Body of pancreas (tissue), 4 donors: ENCODE results near the gene RIPK1. TPM values are rescaled to one million over a fixed set of nuclear protein-coding genes. Genes with fewer than 3 reads are reported as not detected.

Source experiments
- ATAC-seq: fragments of 150-250 bp; one replicate; pipeline ENCODE4 v1.9.1; 2016
- DNase-seq, 4 donors: peaks; one replicate each; pipeline ENCODE4 v3.0.0-alpha.2; 2019
- H3K27ac ChIP-seq, 4 donors: fragments of 200-600 bp; sonication (generic); 1 replicate in 3 of 4; 2 replicates in 1 of 4; pipeline versions ENCODE4 v1.5.1 to v1.6.1; 2016 to 2019; ENCODE audit warnings: mild to moderate bottlenecking in 1 of 4, mixed read lengths in 1 of 4, moderate library complexity in 1 of 4
- H3K27me3 ChIP-seq, 2 donors: fragments of 200-600 bp; sonication (generic); one replicate each; pipeline ENCODE4 v1.6.0; 2016; ENCODE audit warnings: mild to moderate bottlenecking in 1 of 2
- H3K36me3 ChIP-seq, 2 donors: fragments of 200-600 bp; sonication (generic); replicated peaks in 1 of 2; 2 replicates each; pipeline ENCODE4 v1.5.1; 2016; ENCODE audit warnings: low read depth in 2 of 2; ENCODE audit not compliant: insufficient read depth in 1 of 2
- H3K4me1 ChIP-seq: fragments of 200-600 bp; sonication (generic); one replicate; pipeline ENCODE4 v1.6.0; 2016
- H3K4me3 ChIP-seq, 2 donors: fragments of 200-600 bp; sonication (generic); 1 replicate in 1 of 2; 2 replicates in 1 of 2; pipeline ENCODE4 v1.5.1; 2016 to 2019
- H3K9me3 ChIP-seq, 3 donors: fragments of 200-600 bp; sonication (generic); 1 replicate in 2 of 3; 2 replicates in 1 of 3; pipeline ENCODE4 v1.5.1; 2016
- POLR2A ChIP-seq, 3 donors: fragments of 450-650 bp; IDR thresholded peaks; one replicate each; pipeline ENCODE4 v1.6.1; 2016; ENCODE audit warnings: antibody characterized with exemption in 3 of 3, mild to moderate bottlenecking in 2 of 3
- WGBS, 2 donors: methylation state at CpG; one replicate each; pipeline ENCODE4 v1.1.5; 2017; 5-methylcytosine and 5-hydroxymethylcytosine counted together
- intact Hi-C: fragments of 100-400 bp; cut with DNase I; formaldehyde crosslinking; loops from one replicate; pipeline ENCODE4 v1.15.1; 2023
- total RNA-seq, 2 donors: library from RNA; depleted of rRNA; stranded (reverse); fragments of >200 nt; gene quantifications; one replicate each; pipeline ENCODE4 v1.1.0, GENCODE V29; 2016
- TF ChIP-seq, protein P1 (sequence below), 7 experiments: fragments of 450-650 bp in 4 of 7; fragments of 200-600 bp in 3 of 7; sonication (generic) in 3 of 7; IDR thresholded peaks; one replicate each; pipeline ENCODE4 v1.5.1; 2016 to 2019; ENCODE audit warnings: antibody characterized with exemption in 7 of 7

Gene RIPK1
- total RNA-seq, 2 donors from 2014 or later = 11.4 to 14.2 TPM

DNA sequence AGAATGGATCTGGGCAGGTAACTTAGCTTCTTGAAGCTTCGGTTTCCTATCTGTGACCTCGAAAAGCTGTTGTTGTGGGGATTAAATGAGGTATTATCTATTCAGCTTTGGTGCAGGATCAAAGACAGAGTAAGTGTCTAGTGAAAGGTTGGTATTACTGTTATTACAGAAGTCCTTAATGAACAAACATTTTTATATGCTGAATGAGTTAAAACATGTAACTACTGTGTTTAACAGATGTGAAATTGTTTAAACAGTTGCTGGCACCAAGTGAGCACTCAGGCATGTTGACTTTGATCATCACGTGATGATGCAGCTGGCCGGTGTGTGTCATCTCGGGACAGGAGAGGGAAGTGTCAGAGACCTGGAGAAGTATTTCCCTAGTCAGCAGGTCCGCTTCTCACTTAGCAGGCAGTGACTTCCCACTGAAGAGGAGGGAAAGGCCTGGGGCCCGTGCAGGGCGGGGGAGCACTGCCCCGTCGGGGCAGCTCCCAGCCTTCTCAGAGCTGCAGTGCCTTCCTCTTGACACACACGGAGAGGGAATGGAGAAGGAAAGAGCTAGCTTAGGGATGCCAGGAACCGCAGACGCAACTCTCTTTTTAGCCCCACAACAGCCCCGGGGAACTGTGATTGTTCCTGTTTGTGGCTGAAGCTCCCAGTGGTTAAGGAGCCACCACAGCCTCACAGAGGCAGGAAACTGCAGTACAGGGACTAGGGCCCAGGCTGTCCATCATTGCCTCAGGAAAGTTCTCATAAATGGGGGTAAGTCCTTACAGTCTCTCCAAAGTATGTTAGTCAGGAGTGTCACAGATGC, 71.0 kb downstream of the RIPK1 start:
- Histone ChIP-seq H3K27ac (peak overlapping the region; percentile 58 to 92 (median 89)), H3K4me1 (peaks cover 74% of the 10 kb centered on the region), H3K4me3 (no peak overlapping the region), H3K36me3 (no peaks in the 10 kb centered on the region), H3K27me3 (no peaks in the 10 kb centered on the region), H3K9me3 (no peaks in the 10 kb centered on the region)
- ATAC-seq = peak; percentile 67
- 22 to 41% methylated on average over 14 of the region's 14 CpGs for WGBS, 2 donors
- intact Hi-C loops = no loop called here
- TF ChIP-seq, protein P1, sequence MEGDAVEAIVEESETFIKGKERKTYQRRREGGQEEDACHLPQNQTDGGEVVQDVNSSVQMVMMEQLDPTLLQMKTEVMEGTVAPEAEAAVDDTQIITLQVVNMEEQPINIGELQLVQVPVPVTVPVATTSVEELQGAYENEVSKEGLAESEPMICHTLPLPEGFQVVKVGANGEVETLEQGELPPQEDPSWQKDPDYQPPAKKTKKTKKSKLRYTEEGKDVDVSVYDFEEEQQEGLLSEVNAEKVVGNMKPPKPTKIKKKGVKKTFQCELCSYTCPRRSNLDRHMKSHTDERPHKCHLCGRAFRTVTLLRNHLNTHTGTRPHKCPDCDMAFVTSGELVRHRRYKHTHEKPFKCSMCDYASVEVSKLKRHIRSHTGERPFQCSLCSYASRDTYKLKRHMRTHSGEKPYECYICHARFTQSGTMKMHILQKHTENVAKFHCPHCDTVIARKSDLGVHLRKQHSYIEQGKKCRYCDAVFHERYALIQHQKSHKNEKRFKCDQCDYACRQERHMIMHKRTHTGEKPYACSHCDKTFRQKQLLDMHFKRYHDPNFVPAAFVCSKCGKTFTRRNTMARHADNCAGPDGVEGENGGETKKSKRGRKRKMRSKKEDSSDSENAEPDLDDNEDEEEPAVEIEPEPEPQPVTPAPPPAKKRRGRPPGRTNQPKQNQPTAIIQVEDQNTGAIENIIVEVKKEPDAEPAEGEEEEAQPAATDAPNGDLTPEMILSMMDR (IDR thresholded peaks at IDR 0.05) = no peak
- TF ChIP-seq POLR2A (IDR thresholded peaks at IDR 0.05) = peak in 2 of 3 donors; percentile 39 to 45
- DNase-seq = peak; percentile 77 to 91 (median 85)

DNA sequence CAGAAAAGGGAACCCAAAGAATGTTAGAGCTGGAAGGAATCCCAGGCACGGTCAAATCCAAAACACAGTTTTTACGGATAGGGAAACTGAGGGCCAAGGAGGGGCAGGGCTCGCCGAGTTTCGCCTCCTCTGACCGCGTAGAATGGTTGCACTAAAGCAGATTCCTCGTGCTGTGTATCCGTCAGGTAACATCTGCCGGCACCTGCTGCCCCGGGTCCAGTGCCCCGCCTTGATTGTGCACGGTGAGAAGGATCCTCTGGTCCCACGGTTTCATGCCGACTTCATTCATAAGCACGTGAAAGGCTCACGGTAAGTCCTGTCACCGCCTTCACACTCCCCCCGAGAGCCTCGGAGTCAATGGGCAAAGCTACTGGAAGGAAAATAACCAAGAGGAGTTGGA, 71.9 kb downstream of the RIPK1 start:
- H3K9me3 ChIP-seq = no peaks in the 10 kb centered on the region
- intact Hi-C loops = no loop called here
- H3K36me3 ChIP-seq = no peaks in the 10 kb centered on the region
- H3K27me3 ChIP-seq = no peaks in the 10 kb centered on the region
- TF ChIP-seq, protein P1 (IDR thresholded peaks at IDR 0.05) = no peak
- TF ChIP-seq POLR2A (IDR thresholded peaks at IDR 0.05) = no peak
- peaks cover 65% of the 10 kb centered on the region for H3K4me1 ChIP-seq
- ATAC-seq = no peak
- no peak overlapping the region for H3K4me3 ChIP-seq
- DNase-seq = no peak
- 87 to 89% methylated on average over 20 of the region's 20 CpGs for WGBS, 2 donors
- peak overlapping the region in 3 of 4 donors; percentile 88 to 92 (median 90) for H3K27ac ChIP-seq

DNA sequence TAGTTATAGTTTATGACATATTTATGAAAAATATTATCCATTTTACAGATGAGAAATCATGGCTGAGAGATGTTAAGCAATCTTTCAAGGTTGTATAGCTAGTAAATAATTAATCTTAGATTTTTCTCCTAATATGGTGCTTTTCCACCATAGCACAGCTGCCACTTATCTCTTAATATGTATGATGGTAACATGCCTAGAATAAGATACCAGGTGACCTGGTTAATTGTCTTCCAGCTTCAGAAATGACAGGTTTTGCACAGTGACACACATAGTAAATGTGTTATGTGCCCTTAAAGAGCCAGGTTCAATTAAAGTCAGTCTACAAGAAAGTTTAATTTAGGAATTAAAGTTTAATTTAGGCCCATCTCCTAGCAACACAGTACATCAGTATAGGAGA, 74.2 kb downstream of the RIPK1 start:
- no peak overlapping the region for H3K4me3 ChIP-seq
- peaks cover 42% of the 10 kb centered on the region for H3K4me1 ChIP-seq
- intact Hi-C loops = no loop called here
- H3K36me3 ChIP-seq = no peaks in the 10 kb centered on the region
- TF ChIP-seq, protein P1 (IDR thresholded peaks at IDR 0.05) = no peak
- no peak for TF ChIP-seq POLR2A (IDR thresholded peaks at IDR 0.05)
- no peaks in the 10 kb centered on the region for H3K27me3 ChIP-seq
- ATAC-seq = no peak
- no peak for DNase-seq
- H3K27ac ChIP-seq = no peak overlapping the region
- no peaks in the 10 kb centered on the region for H3K9me3 ChIP-seq

DNA sequence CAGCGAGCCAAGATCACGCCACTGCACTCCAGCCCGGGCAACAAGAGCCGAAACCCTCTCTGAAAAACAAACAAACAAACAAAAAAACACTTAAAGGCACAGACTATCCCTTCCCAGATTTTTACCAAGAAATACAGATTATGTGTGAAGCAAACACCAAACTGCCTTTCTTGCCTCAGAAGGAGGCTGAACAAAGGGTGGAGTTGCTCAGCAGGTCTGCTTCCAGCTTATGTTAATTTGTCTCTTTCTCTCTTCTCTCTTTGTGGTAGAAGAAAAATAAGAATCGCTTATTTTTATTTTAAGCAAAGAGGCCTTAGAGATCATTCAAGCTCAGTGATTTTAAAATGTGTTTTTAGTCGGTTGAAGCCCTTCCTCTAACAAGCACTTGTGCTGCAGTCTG, 74.9 kb downstream of the RIPK1 start:
- no peak for TF ChIP-seq POLR2A (IDR thresholded peaks at IDR 0.05)
- TF ChIP-seq, protein P1 (IDR thresholded peaks at IDR 0.05) = no peak
- Histone ChIP-seq H3K4me1 (peaks cover 41% of the 10 kb centered on the region), H3K27me3 (no peaks in the 10 kb centered on the region), H3K36me3 (no peaks in the 10 kb centered on the region), H3K9me3 (no peaks in the 10 kb centered on the region), H3K27ac (no peak overlapping the region), H3K4me3 (no peak overlapping the region)
- no peak for ATAC-seq
- 80 to 83% methylated on average over 6 of the region's 6 CpGs for WGBS, 2 donors
- no peak for DNase-seq
- intact Hi-C loops = no loop called here

DNA sequence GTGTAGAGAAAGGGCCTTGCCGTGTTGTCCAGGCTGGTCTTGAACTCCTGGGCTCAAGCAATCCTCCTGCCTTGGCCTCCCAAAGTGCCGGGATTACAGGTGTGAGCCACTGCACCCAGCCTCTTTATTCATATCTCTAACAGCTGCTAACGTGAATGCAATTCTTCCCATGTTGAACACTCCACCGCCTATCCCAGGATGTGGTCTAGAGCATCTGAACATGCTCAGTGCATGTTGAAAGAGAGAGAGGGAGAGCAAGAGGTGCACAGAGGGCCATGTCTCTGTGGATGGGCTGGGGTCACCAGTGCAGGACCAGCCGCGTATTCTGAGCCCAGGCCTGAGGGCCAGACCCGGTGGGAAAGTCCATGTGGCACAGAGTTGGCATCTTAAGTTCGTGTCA, 76.3 kb downstream of the RIPK1 start:
- Histone ChIP-seq H3K9me3 (no peaks in the 10 kb centered on the region), H3K4me3 (no peak overlapping the region), H3K27me3 (no peaks in the 10 kb centered on the region), H3K4me1 (peaks cover 32% of the 10 kb centered on the region), H3K27ac (no peak overlapping the region), H3K36me3 (no peaks in the 10 kb centered on the region)
- TF ChIP-seq, protein P1 (IDR thresholded peaks at IDR 0.05) = no peak
- no peak for TF ChIP-seq POLR2A (IDR thresholded peaks at IDR 0.05)
- 65 to 71% methylated on average over 7 to 8 of the region's 8 CpGs for WGBS, 2 donors
- no peak for ATAC-seq
- intact Hi-C loops = no loop called here
- peak in 1 of 4 donors; percentile 7 for DNase-seq
